Nephron progenitor cell (in vitro differentiated cells): ENCODE results near the gene SLC25A40.
"Not testable (repeated sequence)": the region's sequence is repeated elsewhere in the genome, so short reads cannot be mapped to it uniquely, and the experiment has no call there.

Experiments used
- DNase-seq: peaks from one replicate; pipeline ENCODE4 v3.0.0; 2021
- H3K27ac Mint-ChIP-seq: 2 replicates; pipeline ENCODE4 v1.8.0; 2021; ENCODE audit warnings: mild to moderate bottlenecking, moderate library complexity, mixed read lengths
- H3K27me3 Mint-ChIP-seq: 2 replicates; pipeline ENCODE4 v1.8.0; 2021; ENCODE audit warnings: mild to moderate bottlenecking, low read depth, mixed read lengths; ENCODE audit not compliant: poor library complexity
- H3K36me3 Mint-ChIP-seq: 2 replicates; pipeline ENCODE4 v1.8.0; 2021; ENCODE audit warnings: low read depth, mixed read lengths
- H3K4me1 Mint-ChIP-seq: 2 replicates; pipeline ENCODE4 v1.8.0; 2021; ENCODE audit warnings: mixed read lengths
- H3K4me3 Mint-ChIP-seq: 2 replicates; pipeline ENCODE4 v1.8.0; 2021; ENCODE audit warnings: mild to moderate bottlenecking, moderate library complexity, mixed read lengths
- H3K9me3 Mint-ChIP-seq: 2 replicates; pipeline ENCODE4 v1.8.0; 2021; ENCODE audit warnings: mild to moderate bottlenecking, moderate library complexity, mixed read lengths
- TF ChIP-seq, protein P1 (sequence below): fragments of 200-600 bp; sonication (generic); IDR thresholded peaks from 2 replicates; pipeline ENCODE4 v1.5.0; 2021; ENCODE audit warnings: antibody characterized with exemption

SLC25A40 gene

DNA sequence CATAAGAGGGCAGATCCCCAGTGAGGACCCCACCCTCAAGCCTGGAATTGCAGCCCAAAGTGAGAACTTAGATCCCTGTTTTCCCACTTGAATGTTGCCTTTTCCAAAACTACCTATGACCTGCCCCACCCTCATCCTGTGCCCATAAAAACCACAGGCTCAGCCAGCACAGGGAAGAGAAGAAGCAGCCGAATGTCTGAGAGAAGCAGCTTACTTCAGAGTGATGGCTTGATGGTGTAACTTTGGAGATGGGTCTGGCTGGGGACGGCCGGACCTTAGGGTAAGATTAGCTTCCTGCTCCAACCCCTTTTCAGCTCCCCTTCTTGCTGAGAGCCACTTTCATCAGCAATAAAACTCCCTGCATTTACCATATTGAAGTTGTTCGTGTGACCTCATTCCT is 5.7 kb downstream of the SLC25A40 start:
- TF ChIP-seq, protein P1, sequence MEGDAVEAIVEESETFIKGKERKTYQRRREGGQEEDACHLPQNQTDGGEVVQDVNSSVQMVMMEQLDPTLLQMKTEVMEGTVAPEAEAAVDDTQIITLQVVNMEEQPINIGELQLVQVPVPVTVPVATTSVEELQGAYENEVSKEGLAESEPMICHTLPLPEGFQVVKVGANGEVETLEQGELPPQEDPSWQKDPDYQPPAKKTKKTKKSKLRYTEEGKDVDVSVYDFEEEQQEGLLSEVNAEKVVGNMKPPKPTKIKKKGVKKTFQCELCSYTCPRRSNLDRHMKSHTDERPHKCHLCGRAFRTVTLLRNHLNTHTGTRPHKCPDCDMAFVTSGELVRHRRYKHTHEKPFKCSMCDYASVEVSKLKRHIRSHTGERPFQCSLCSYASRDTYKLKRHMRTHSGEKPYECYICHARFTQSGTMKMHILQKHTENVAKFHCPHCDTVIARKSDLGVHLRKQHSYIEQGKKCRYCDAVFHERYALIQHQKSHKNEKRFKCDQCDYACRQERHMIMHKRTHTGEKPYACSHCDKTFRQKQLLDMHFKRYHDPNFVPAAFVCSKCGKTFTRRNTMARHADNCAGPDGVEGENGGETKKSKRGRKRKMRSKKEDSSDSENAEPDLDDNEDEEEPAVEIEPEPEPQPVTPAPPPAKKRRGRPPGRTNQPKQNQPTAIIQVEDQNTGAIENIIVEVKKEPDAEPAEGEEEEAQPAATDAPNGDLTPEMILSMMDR, result no peak
- Mint-ChIP-seq H3K36me3 (peaks cover 94% of the 10 kb centered on the region), H3K4me1 (peaks cover 18% of the 10 kb centered on the region), H3K27me3 (peaks cover 4% of the 10 kb centered on the region), H3K4me3 (no peak overlapping the region), H3K27ac (no peak overlapping the region), H3K9me3 (peaks cover 89% of the 10 kb centered on the region)
- DNase-seq, result no peak

GRCh38 chr7:87866533-87866932 is 9.6 kb downstream of the SLC25A40 start:
- not testable (repeated sequence) for H3K27me3 Mint-ChIP-seq, H3K4me1 Mint-ChIP-seq, H3K27ac Mint-ChIP-seq, DNase-seq, H3K4me3 Mint-ChIP-seq
- H3K36me3 Mint-ChIP-seq, result peaks cover 100% of the 10 kb centered on the region
- H3K9me3 Mint-ChIP-seq, result peaks cover 93% of the 10 kb centered on the region

DNA sequence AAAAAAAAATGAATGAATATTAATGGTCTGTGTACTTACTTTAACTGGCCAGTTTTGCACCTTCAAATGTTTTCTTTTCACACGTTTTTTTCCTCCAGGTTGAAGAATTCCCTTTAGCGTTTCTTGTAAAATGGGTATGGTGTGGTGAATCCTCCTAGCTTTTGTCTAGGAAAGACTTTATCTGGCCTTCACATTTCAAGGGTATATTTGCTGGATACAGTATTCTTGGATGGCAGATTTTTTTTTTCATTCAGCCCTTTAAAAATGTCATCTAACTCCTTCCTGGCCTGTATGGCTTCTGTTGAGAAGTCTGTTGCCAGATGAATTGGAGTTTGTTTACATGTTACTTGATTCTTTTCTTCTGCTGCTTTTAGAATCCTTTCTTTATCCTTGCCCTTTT is 10.1 kb downstream of the SLC25A40 start:
- TF ChIP-seq, protein P1, result no peak
- peaks cover 88% of the 10 kb centered on the region for H3K9me3 Mint-ChIP-seq
- no peak overlapping the region for H3K4me3 Mint-ChIP-seq
- H3K27me3 Mint-ChIP-seq, result no peaks in the 10 kb centered on the region
- no peak for DNase-seq
- H3K27ac Mint-ChIP-seq, result no peak overlapping the region
- H3K4me1 Mint-ChIP-seq, result no peaks in the 10 kb centered on the region
- H3K36me3 Mint-ChIP-seq, result peaks cover 97% of the 10 kb centered on the region

DNA sequence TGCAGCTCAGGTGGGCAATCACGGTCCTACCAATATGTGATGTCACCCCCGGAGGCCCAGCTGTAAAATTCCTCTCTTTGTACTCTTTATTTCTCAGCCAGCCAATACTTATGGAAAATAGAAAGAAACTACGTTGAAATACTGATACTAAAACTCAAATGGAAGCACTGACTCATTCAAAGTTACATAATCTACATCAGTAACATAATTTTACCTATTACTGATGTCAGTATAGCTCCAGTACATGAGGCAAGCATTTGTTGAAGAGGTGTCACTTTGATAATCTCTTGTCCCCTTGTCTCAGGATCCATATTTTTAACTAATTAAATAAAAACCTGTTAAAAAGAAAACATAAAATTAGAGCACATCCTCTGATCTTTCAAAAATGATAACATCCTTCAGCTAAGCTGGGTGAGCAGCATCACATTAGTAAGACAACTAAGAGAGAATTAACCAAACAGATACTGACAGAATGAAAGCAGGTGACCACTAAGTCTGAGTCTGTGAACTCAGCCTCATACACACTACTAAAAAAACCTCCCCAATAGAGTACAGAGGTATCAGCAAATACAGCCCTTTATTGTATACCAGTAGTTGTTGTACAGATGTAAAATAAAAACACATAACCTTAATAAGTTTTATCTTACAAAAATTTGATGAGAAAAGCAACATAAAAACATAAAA is 17.6 kb downstream of the SLC25A40 start:
- peak overlapping the region; percentile 56 for H3K27ac Mint-ChIP-seq
- H3K4me1 Mint-ChIP-seq, result no peaks in the 10 kb centered on the region
- no peaks in the 10 kb centered on the region for H3K27me3 Mint-ChIP-seq
- H3K9me3 Mint-ChIP-seq, result peaks cover 20% of the 10 kb centered on the region
- H3K36me3 Mint-ChIP-seq, result peaks cover 81% of the 10 kb centered on the region
- no peak overlapping the region for H3K4me3 Mint-ChIP-seq
- no peak for DNase-seq
- TF ChIP-seq, protein P1, result no peak

- Mint-ChIP-seq H3K27ac (no peak overlapping the region), H3K36me3 (peaks cover 54% of the 10 kb centered on the region), H3K27me3 (no peaks in the 10 kb centered on the region), H3K4me3 (no peak overlapping the region), H3K4me1 (no peaks in the 10 kb centered on the region), H3K9me3 (peaks cover 4% of the 10 kb centered on the region)
- TF ChIP-seq, protein P1, result no peak
- no peak for DNase-seq
Measured at GRCh38 chr7:87853237-87853864, 22.8 kb downstream of the SLC25A40 start.

GRCh38 chr7:87852306-87852705 is 23.9 kb downstream of the SLC25A40 start:
- no peak for DNase-seq
- Mint-ChIP-seq H3K36me3 (peaks cover 44% of the 10 kb centered on the region), H3K9me3 (no peaks in the 10 kb centered on the region), H3K27me3 (no peaks in the 10 kb centered on the region), H3K4me1 (no peaks in the 10 kb centered on the region), H3K4me3 (no peak overlapping the region), H3K27ac (no peak overlapping the region)
- TF ChIP-seq, protein P1, result no peak
